ENCODE measurements around the gene HOXA7.

GRCh38 chr7:27137640-27138315 lies 18.7 kb downstream of the HOXA7 start:
- TF ChIP-seq CTCF (IDR thresholded peaks at IDR 0.05; ENCODE audit: low read depth, low read length) (no peak), POLR2A (IDR thresholded peaks at IDR 0.05; ENCODE audit: extremely low read depth, insufficient read length) (no peak)

All from NB4 (cell line).